Keratinocyte (primary cell): ENCODE data around the gene DSE. TPM values are rescaled to one million over a fixed set of nuclear protein-coding genes. Genes with fewer than 3 reads are reported as not detected.
A peak's percentile ranks its signal among the peaks of the same experiment; 100 is the strongest.

Experiments
- DNase-seq: peaks from one replicate; pipeline ENCODE4 v3.0.0-alpha.2; 2011; ENCODE audit warnings: low read depth, missing footprints, low spot score
- FAIRE-seq: peaks from 2 replicates; lab custom pipeline; 2011; peaks lifted over from hg19 to GRCh38; lab: Jason Lieb, UNC
- H2AFZ ChIP-seq: 2 replicates; pipeline ENCODE4 v1.6.0; 2012; ENCODE audit warnings: low read length, control low read depth, inconsistent platforms; ENCODE audit not compliant: control insufficient read depth
- H3K27ac ChIP-seq: 2 replicates; pipeline ENCODE4 v1.5.1; 2011; ENCODE audit warnings: low read length; ENCODE audit not compliant: control insufficient read depth, insufficient read depth
- H3K27me3 ChIP-seq: 3 replicates; pipeline ENCODE4 v1.6.0; 2011; ENCODE audit warnings: low read length; ENCODE audit not compliant: control insufficient read depth, insufficient read depth; ENCODE audit errors: extremely low read depth
- H3K36me3 ChIP-seq, 2 experiments: 2 replicates in 1 of 2; 3 replicates in 1 of 2; pipeline ENCODE4 v1.5.1; 2011; ENCODE audit warnings: low read length in 2 of 2, mild to moderate bottlenecking in 1 of 2; ENCODE audit not compliant: control insufficient read depth in 2 of 2, insufficient read depth in 2 of 2; ENCODE audit errors: extremely low read depth in 1 of 2
- H3K4me1 ChIP-seq: 3 replicates; pipeline ENCODE4 v1.5.1; 2011; ENCODE audit warnings: low read length; ENCODE audit not compliant: control insufficient read depth, insufficient read depth; ENCODE audit errors: extremely low read depth
- H3K4me2 ChIP-seq: 3 replicates; pipeline ENCODE4 v1.6.0; 2011; ENCODE audit warnings: low read depth, low read length; ENCODE audit not compliant: control insufficient read depth, insufficient read depth; ENCODE audit errors: extremely low read depth
- H3K4me3 ChIP-seq, 3 experiments: fragments of 200-600 bp in 1 of 3; sonication (generic) in 1 of 3; 2 replicates in 2 of 3; 3 replicates in 1 of 3; pipeline ENCODE4 v1.5.1; 2011 to 2016; ENCODE audit warnings: low read length in 3 of 3, mild to moderate bottlenecking in 3 of 3, control low read depth in 2 of 3, inconsistent platforms in 1 of 3, low read depth in 1 of 3, mixed read lengths in 1 of 3, mixed run types in 1 of 3, moderate library complexity in 1 of 3; ENCODE audit not compliant: control insufficient read depth in 2 of 3, insufficient read depth in 2 of 3; ENCODE audit errors: extremely low read depth in 1 of 3
- H3K79me2 ChIP-seq: 2 replicates; pipeline ENCODE4 v1.6.0; 2012; ENCODE audit warnings: low read length; ENCODE audit not compliant: control insufficient read depth, insufficient read depth
- H3K9ac ChIP-seq: 3 replicates; pipeline ENCODE4 v1.6.0; 2011; ENCODE audit warnings: low read length; ENCODE audit not compliant: control insufficient read depth, insufficient read depth; ENCODE audit errors: extremely low read depth
- H3K9me1 ChIP-seq: 3 replicates; pipeline ENCODE4 v1.6.0; 2011; ENCODE audit warnings: low read length; ENCODE audit not compliant: control insufficient read depth, insufficient read depth; ENCODE audit errors: extremely low read depth
- H3K9me3 ChIP-seq: 2 replicates; pipeline ENCODE4 v1.5.1; 2012; ENCODE audit warnings: low read depth, low read length; ENCODE audit not compliant: control insufficient read depth
- H4K20me1 ChIP-seq: 3 replicates; pipeline ENCODE4 v1.6.0; 2011; ENCODE audit warnings: low read length; ENCODE audit not compliant: control insufficient read depth, insufficient read depth; ENCODE audit errors: extremely low read depth
- CTCF ChIP-seq, 3 experiments: IDR thresholded peaks in 1 of 3; conservative IDR thresholded peaks in 1 of 3; optimal IDR thresholded peaks in 1 of 3; 2 replicates in 2 of 3; 3 replicates in 1 of 3; pipeline versions ENCODE3 to v1.5.1; 2011; ENCODE audit warnings: low read length in 3 of 3, mild to moderate bottlenecking in 3 of 3, moderate library complexity in 2 of 3, control low read depth in 1 of 3, inconsistent platforms in 1 of 3; ENCODE audit not compliant: insufficient read depth in 2 of 3; ENCODE audit errors: extremely low read depth in 1 of 3
- EZH2 ChIP-seq: IDR thresholded peaks from one replicate; pipeline ENCODE4 v1.6.1; 2012; ENCODE audit warnings: inconsistent platforms, mild to moderate bottlenecking, low read length, moderate library complexity
- dilution Hi-C: fragments of 300-500 bp; cut with MboI; formaldehyde crosslinking; loops from one replicate; pipeline ENCODE4 v1.7.0; 2020; ENCODE audit warnings: low sequenced_read_pairs; ENCODE audit not compliant: extremely low pct_ligation_motif_present
- polyA plus RNA-seq, 5 experiments: library from polyadenylated mRNA; depleted of rRNA in 3 of 5; stranded (reverse) in 3 of 5; stranded (forward) in 1 of 5; unstranded in 1 of 5; fragments of >200 nt; gene quantifications; 1 replicate in 1 of 5; 2 replicates in 3 of 5; 3 replicates in 1 of 5; pipeline versions ENCODE4 v1.2.1 to v1.2.3, GENCODE V29; 2011 to 2012; ENCODE audit warnings: missing spikeins in 2 of 5, low read depth in 1 of 5, low replicate concordance in 1 of 5

Gene DSE
- polyA plus RNA-seq, 1 donor (not counting 4 experiments of a cell fraction or from before 2014, with no cell fraction given), result 99.7 TPM

- TF ChIP-seq CTCF (optimal IDR thresholded peaks at IDR 0.05 in 1 of 3, IDR thresholded peaks at IDR 0.05 in 1 of 3, conservative IDR thresholded peaks at IDR 0.05 in 1 of 3; ENCODE audit: extremely low read depth in 1 of 3, insufficient read depth in 2 of 3, low read length in 3 of 3) (no peak), EZH2 (no peak)
- H3K4me3 ChIP-seq, result no peak overlapping the region
- H3K4me1 ChIP-seq, result peaks cover 42% of the 10 kb centered on the region
- no peak overlapping the region for H2AFZ ChIP-seq
- no peaks in the 10 kb centered on the region for H4K20me1 ChIP-seq
- H3K79me2 ChIP-seq, result no peaks in the 10 kb centered on the region
- H3K9me3 ChIP-seq, result no peaks in the 10 kb centered on the region
- H3K27me3 ChIP-seq, result no peaks in the 10 kb centered on the region
- no peaks in the 10 kb centered on the region for H3K36me3 ChIP-seq
- DNase-seq, result no peak
- H3K4me2 ChIP-seq, result peak overlapping the region; percentile 52
- peak; percentile 70 for FAIRE-seq
- H3K9ac ChIP-seq, result peak overlapping the region; percentile 45
- peak overlapping the region; percentile 77 for H3K27ac ChIP-seq
- dilution Hi-C loops, result no loop called here
- no peaks in the 10 kb centered on the region for H3K9me1 ChIP-seq
Observed at GRCh38 chr6:116447496-116448011, 76.8 kb downstream of the DSE start.

- H3K4me1 ChIP-seq, result peaks cover 42% of the 10 kb centered on the region
- no peaks in the 10 kb centered on the region for H3K36me3 ChIP-seq
- no peak overlapping the region for H3K27ac ChIP-seq
- H3K4me2 ChIP-seq, result no peak overlapping the region
- H2AFZ ChIP-seq, result no peak overlapping the region
- H3K79me2 ChIP-seq, result no peaks in the 10 kb centered on the region
- DNase-seq (no peak), FAIRE-seq (no peak)
- H4K20me1 ChIP-seq, result no peaks in the 10 kb centered on the region
- no peaks in the 10 kb centered on the region for H3K27me3 ChIP-seq
- H3K4me3 ChIP-seq, result no peak overlapping the region
- H3K9ac ChIP-seq, result no peak overlapping the region
- TF ChIP-seq EZH2 (no peak), CTCF (optimal IDR thresholded peaks at IDR 0.05 in 1 of 3, IDR thresholded peaks at IDR 0.05 in 1 of 3, conservative IDR thresholded peaks at IDR 0.05 in 1 of 3; ENCODE audit: extremely low read depth in 1 of 3, insufficient read depth in 2 of 3, low read length in 3 of 3) (no peak)
- no peaks in the 10 kb centered on the region for H3K9me3 ChIP-seq
- H3K9me1 ChIP-seq, result no peaks in the 10 kb centered on the region
- dilution Hi-C loops, result no loop called here
Observed at GRCh38 chr6:116449565-116449964, 78.8 kb downstream of the DSE start.
